ENCODE results near the gene MAPT. TPM values are rescaled to one million over a fixed set of nuclear protein-coding genes. Genes with fewer than 3 reads are reported as not detected.
"Not testable (repeated sequence)": the region's sequence is repeated elsewhere in the genome, so short reads cannot be mapped to it uniquely, and the experiment has no call there.

Gene MAPT
- total RNA-seq, 1 experiment from 2014 or later, result 37.5 TPM

DNA sequence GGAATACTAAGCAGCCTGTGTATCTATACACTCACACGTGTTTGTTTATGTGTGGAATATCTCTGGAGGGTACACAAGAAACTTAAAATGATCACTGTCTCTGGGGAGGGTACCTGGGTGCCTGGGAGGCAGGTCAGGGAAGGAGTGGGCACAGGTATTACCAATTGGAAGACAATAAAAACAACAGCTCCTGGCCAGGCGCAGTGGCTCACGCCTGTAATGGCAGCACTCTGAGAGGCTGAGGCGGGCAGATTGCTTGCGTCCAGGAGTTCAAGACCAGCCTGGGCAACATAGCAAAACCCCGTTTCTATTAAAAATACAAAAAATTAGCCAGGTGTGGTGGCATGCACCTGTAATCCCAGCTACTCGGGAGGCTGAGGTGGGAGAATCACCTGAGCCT is 129.0 kb downstream of the MAPT start:
- H3K9me2 ChIP-seq (ENCODE audit: insufficient read depth); DNase-seq (ENCODE audit: low read depth, low spot score); H3K27ac ChIP-seq (ENCODE audit: low read depth, low read length); H4K20me1 ChIP-seq (ENCODE audit: insufficient read depth); H3K4me3 ChIP-seq (replicated peaks in 1 of 2; ENCODE audit: low read depth in 1 of 2, low read length in 2 of 2); H3K27me3 ChIP-seq (ENCODE audit: insufficient read depth, low read length); H3K9me3 ChIP-seq (ENCODE audit: control insufficient read depth in 1 of 2, insufficient read depth in 1 of 2, low read depth in 1 of 2, low read length in 2 of 2); BruUV-seq (replicated peaks); H3K4me1 ChIP-seq (ENCODE audit: control insufficient read depth in 1 of 2, insufficient read depth in 2 of 2, low read length in 2 of 2); ATAC-seq; H3K79me2 ChIP-seq (ENCODE audit: insufficient read depth, low read length); H3K9ac ChIP-seq (ENCODE audit: low read length); POLR2A ChIA-PET; intact Hi-C loops (cut with micrococcal nuclease); RAD21 ChIA-PET (ENCODE audit: low non-redundant PET in 1 of 2, low total read pairs in 2 of 2, uncharacterized antibody in 2 of 2, unreplicated experiment in 2 of 2); CTCF ChIA-PET; H3K4me2 ChIP-seq (ENCODE audit: low read length); H2AFZ ChIP-seq (ENCODE audit: low read depth, low read length, poor library complexity, severe bottlenecking): not testable (repeated sequence)
- H3K36me3 ChIP-seq (ENCODE audit: control insufficient read depth in 1 of 2, insufficient read depth in 2 of 2, low read length in 2 of 2), result peaks cover 9 to 15% of the 10 kb centered on the region in 2 experiments; a peak in 3 of 4 replicates

DNA sequence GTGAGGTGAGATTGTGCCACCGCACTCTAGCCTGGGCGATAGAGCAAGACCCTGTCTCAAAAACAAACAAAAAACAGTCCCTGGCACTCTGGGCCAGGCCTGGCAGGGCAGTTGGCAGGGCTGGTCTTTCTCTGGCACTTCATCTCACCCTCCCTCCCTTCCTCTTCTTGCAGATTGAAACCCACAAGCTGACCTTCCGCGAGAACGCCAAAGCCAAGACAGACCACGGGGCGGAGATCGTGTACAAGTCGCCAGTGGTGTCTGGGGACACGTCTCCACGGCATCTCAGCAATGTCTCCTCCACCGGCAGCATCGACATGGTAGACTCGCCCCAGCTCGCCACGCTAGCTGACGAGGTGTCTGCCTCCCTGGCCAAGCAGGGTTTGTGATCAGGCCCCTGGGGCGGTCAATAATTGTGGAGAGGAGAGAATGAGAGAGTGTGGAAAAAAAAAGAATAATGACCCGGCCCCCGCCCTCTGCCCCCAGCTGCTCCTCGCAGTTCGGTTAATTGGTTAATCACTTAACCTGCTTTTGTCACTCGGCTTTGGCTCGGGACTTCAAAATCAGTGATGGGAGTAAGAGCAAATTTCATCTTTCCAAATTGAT is 129.5 kb downstream of the MAPT start:
- Histone ChIP-seq H3K4me3 (replicated peaks in 1 of 2; ENCODE audit: low read depth in 1 of 2, low read length in 2 of 2) (no peak overlapping the region), H3K79me2 (ENCODE audit: insufficient read depth, low read length) (no peaks in the 10 kb centered on the region), H3K27ac (ENCODE audit: low read depth, low read length) (no peak overlapping the region), H3K9ac (ENCODE audit: low read length) (no peak overlapping the region), H3K4me2 (ENCODE audit: low read length) (no peak overlapping the region), H3K9me2 (ENCODE audit: insufficient read depth) (no peaks in the 10 kb centered on the region), H3K9me3 (ENCODE audit: control insufficient read depth in 1 of 2, insufficient read depth in 1 of 2, low read depth in 1 of 2, low read length in 2 of 2) (no peaks in the 10 kb centered on the region), H2AFZ (ENCODE audit: low read depth, low read length, poor library complexity, severe bottlenecking) (no peak overlapping the region), H3K4me1 (ENCODE audit: control insufficient read depth in 1 of 2, insufficient read depth in 2 of 2, low read length in 2 of 2) (no peaks in the 10 kb centered on the region), H4K20me1 (ENCODE audit: insufficient read depth) (no peaks in the 10 kb centered on the region), H3K36me3 (ENCODE audit: control insufficient read depth in 1 of 2, insufficient read depth in 2 of 2, low read length in 2 of 2) (peaks cover 9 to 17% of the 10 kb centered on the region in 2 experiments; a peak in 3 of 4 replicates), H3K27me3 (ENCODE audit: insufficient read depth, low read length) (no peaks in the 10 kb centered on the region)
- DNase-seq (ENCODE audit: low read depth, low spot score) (no peak), ATAC-seq (no peak)
- intact Hi-C loops (cut with micrococcal nuclease), result no loop called here
- ChIA-PET POLR2A (no interaction called here), CTCF (no interaction called here), RAD21 (ENCODE audit: low non-redundant PET in 1 of 2, low total read pairs in 2 of 2, uncharacterized antibody in 2 of 2, unreplicated experiment in 2 of 2) (no interaction called here)
- no TSS peak for BruUV-seq (replicated peaks)
- TF ChIP-seq TCF7L2 (IDR thresholded peaks at IDR 0.05; ENCODE audit: borderline replicate concordance, extremely low read depth, insufficient read depth, insufficient read length), result no peak
- TF ChIP-seq, protein P1, sequence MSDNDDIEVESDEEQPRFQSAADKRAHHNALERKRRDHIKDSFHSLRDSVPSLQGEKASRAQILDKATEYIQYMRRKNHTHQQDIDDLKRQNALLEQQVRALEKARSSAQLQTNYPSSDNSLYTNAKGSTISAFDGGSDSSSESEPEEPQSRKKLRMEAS (IDR thresholded peaks at IDR 0.05), result no peak
- TF ChIP-seq POLR2AphosphoS5 (IDR thresholded peaks at IDR 0.05; ENCODE audit: low read depth, low read length), result no peak
- TF ChIP-seq FOSL1 (IDR thresholded peaks at IDR 0.05; ENCODE audit: low read depth), result no peak
- no peak for TF ChIP-seq EZH2 (IDR thresholded peaks at IDR 0.05)
- no peak for TF ChIP-seq SIN3A (IDR thresholded peaks at IDR 0.05; ENCODE audit: low read depth)
- TF ChIP-seq SP1 (IDR thresholded peaks at IDR 0.05; ENCODE audit: low read depth), result no peak
- TF ChIP-seq, protein P2, sequence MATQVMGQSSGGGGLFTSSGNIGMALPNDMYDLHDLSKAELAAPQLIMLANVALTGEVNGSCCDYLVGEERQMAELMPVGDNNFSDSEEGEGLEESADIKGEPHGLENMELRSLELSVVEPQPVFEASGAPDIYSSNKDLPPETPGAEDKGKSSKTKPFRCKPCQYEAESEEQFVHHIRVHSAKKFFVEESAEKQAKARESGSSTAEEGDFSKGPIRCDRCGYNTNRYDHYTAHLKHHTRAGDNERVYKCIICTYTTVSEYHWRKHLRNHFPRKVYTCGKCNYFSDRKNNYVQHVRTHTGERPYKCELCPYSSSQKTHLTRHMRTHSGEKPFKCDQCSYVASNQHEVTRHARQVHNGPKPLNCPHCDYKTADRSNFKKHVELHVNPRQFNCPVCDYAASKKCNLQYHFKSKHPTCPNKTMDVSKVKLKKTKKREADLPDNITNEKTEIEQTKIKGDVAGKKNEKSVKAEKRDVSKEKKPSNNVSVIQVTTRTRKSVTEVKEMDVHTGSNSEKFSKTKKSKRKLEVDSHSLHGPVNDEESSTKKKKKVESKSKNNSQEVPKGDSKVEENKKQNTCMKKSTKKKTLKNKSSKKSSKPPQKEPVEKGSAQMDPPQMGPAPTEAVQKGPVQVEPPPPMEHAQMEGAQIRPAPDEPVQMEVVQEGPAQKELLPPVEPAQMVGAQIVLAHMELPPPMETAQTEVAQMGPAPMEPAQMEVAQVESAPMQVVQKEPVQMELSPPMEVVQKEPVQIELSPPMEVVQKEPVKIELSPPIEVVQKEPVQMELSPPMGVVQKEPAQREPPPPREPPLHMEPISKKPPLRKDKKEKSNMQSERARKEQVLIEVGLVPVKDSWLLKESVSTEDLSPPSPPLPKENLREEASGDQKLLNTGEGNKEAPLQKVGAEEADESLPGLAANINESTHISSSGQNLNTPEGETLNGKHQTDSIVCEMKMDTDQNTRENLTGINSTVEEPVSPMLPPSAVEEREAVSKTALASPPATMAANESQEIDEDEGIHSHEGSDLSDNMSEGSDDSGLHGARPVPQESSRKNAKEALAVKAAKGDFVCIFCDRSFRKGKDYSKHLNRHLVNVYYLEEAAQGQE (IDR thresholded peaks at IDR 0.05; ENCODE audit: low read depth), result no peak
- no peak for TF ChIP-seq EGR1 (IDR thresholded peaks at IDR 0.05; ENCODE audit: low read depth)
- TF ChIP-seq, protein P3, sequence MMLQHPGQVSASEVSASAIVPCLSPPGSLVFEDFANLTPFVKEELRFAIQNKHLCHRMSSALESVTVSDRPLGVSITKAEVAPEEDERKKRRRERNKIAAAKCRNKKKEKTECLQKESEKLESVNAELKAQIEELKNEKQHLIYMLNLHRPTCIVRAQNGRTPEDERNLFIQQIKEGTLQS (IDR thresholded peaks at IDR 0.05), result no peak
- no peak for TF ChIP-seq ZNF274 (IDR thresholded peaks at IDR 0.05; ENCODE audit: low read depth, low read length)
- no peak for TF ChIP-seq SRF (IDR thresholded peaks at IDR 0.05; ENCODE audit: low read depth)
- TF ChIP-seq EZH2phosphoT487 (IDR thresholded peaks at IDR 0.05; ENCODE audit: borderline replicate concordance), result no peak
- TF ChIP-seq JUND (IDR thresholded peaks at IDR 0.05), result no peak
- TF ChIP-seq POLR2A (IDR thresholded peaks at IDR 0.05; ENCODE audit: borderline replicate concordance, extremely low read depth, insufficient read depth, insufficient read length), result no peak
- TF ChIP-seq, protein P4, sequence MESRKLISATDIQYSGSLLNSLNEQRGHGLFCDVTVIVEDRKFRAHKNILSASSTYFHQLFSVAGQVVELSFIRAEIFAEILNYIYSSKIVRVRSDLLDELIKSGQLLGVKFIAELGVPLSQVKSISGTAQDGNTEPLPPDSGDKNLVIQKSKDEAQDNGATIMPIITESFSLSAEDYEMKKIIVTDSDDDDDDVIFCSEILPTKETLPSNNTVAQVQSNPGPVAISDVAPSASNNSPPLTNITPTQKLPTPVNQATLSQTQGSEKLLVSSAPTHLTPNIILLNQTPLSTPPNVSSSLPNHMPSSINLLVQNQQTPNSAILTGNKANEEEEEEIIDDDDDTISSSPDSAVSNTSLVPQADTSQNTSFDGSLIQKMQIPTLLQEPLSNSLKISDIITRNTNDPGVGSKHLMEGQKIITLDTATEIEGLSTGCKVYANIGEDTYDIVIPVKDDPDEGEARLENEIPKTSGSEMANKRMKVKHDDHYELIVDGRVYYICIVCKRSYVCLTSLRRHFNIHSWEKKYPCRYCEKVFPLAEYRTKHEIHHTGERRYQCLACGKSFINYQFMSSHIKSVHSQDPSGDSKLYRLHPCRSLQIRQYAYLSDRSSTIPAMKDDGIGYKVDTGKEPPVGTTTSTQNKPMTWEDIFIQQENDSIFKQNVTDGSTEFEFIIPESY (IDR thresholded peaks at IDR 0.05; ENCODE audit: extremely low read depth, insufficient replicate concordance, low read length), result no peak

All from HCT116 (cell line).